HT1080 (cell line): Measurements from ENCODE around the gene TVP23C. TPM values are rescaled to one million over a fixed set of nuclear protein-coding genes. Genes with fewer than 3 reads are reported as not detected.

Experiments used
- DNase-seq: peaks from one replicate; pipeline ENCODE4 v3.0.0-alpha.2; 2015; ENCODE audit warnings: low read depth
- total RNA-seq: library from RNA; depleted of rRNA; stranded (reverse); fragments of >200 nt; shearing (Covaris generic); gene quantifications from 2 replicates; pipeline ENCODE4 v1.2.3, GENCODE V29; 2014

Gene TVP23C
- total RNA-seq, 1 experiment from 2014 or later: 5.9 TPM

DNA sequence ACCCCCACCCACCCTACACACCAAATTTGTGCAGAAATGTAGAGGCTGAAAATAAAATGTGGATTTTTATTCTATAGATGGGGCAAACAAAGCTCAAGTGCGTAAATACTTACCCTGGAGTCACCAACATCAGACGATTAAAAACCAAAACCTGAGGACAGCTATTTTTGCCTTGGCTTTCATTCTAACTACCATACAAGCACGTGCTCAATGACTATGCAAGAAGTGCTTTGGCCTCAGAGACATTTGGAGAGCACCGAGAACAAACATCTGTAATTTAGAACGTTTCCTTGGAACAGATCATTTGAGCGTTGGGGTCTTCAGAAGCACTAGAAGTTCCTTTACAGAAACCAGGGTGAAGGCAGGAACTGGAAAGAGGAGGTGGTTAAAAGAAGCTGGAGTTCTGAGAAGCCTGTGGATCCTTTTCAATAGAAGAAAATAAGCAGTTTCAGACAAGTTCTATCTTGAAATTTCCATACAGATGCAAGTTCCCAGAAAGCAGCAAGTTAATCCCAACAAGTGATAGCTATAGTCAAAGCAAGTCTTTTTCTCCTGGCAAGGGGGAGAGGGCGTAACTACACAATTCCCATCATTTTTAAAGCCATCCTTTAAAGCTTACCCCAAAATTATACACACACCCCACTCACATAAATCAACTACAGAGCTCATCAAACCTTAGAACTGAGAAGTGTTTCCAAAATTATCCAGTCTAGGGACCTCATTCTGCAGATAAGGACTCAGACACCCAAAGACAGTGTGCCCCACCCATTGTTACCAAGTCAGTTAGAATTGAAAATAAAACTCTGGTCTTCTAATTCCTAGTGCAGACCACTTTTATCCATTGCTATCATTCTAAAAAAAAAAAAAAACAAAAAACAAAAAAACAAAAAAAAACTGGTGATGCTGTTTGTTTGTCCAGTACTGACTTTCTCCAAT, 66.3 kb downstream of the TVP23C start:
- DNase-seq: no peak

DNA sequence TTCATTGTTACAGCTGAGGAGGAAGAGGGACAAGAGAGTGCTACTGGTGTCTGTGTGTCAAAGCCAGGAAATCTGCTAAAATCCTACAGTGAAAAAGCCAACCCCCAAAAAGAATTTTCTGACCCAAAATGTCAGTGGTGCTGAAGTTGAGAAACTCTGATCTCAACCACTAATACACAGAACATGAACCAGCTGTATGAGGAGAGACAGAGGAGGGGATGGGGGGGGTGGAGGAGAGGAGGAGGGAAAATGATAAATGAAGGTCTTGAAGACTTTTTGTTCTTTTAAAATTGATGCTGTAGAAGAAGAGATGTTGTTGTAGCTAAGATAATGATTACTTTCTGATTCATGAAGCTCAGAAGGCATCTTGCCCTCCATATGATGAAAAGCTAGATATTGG, 68.5 kb downstream of the TVP23C start:
- no peak for DNase-seq

DNA sequence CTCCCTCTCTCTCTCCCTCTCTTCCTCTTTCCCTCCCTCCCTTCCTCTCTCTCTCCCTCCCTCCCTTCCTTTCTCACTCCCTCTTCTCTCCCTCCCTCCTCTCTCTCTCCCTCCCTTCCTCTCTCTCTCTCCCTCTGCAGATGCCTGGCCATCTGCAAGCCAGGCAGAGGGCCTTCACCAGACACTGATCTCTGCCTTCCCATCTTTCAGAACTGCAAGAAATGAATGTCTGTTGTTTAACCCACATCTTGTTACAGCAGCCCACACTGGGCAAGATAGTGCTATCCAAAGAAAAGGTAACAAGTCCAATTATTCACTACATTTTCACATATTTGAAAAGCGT, 69.6 kb downstream of the TVP23C start:
- DNase-seq: no peak

DNA sequence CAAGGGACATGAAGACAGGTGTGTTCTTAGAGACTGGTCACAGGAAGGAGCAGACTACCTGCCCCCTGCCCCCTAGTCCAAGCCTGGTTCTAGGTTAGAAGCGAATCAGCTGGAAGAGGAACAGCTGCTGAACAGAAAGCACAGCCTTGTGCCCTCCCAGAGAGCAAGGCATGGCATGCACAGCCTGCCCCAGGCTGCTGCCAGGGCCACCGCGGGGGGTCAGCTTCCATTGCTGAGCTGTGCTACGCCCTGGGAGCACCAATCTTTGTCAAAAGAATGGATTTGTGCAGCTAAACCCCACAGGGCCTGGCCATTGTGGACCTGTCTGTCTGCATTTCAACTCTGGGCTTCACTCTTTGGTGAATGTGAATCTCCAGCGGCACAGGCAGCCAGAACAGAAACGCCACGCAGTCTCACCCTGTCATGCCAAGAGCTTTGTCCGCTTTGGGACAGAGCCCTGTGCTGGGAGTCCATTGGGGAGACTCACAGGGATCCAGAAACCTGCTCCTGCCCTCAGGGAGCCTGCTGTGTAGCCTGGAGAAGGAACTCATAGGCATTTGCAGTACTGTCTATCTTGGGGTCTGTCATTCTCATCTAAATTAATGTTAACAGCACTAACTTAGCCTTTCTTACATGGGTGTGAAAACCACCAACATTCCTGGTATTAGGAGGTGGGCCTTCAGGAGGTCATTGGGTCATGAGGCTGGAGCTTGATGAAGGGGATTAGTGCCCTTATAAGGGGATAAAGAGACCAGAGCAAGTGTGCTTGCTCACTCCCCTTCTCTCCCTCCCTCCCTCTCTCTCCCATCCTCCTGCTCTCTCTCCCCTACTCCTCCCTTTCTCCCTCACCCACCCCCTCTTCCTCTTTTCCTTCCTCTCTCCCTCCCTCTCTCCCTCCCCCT, 70.2 kb downstream of the TVP23C start:
- no peak for DNase-seq

DNA sequence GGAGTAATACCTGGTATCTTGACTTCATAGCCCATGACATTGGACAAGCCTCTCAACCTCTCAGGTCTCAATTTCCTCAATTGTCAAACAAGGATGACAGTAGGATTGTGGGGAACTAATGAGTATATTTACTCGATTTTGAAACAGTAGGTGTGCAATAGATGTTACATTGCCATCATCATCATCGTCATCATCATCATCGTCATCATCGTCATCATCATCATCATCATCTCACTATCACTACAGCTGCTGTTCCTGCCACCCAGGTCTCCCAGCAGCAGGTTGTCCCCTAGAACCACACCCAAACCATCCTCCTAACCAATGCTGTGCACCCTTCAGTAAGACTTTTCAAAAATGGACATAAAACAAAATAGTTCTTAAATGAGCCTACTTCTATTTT, 71.1 kb downstream of the TVP23C start:
- DNase-seq: no peak

DNA sequence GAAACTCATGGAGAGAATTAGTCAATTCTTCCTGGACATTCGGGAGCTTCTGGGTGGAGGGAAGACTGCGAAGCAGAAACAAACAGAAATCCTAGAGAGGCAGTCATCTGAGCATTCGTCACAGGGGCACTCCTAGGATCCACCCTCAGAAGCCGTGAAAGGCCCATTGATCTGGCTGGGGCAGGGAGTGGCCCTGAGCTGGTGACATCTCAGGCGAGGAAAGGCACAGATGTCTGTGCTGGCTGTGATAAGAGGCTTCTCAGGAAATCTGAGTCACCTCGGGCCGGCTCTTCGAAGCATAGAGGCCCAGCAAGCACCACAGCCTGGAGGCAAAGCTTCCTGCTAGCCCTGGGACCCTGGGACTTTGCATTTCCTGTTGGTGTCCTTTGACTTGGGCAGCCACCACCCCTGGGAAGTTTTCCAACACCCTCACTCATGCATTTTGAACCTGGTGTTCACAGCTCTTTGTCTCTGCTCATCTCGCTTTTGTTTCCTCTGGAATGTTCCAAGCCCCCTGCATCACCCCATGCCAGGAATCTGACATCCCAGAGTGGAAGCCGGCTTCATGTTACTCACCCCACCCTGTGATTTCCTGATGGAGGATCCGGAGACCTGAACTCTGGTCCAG, 72.5 kb downstream of the TVP23C start:
- peak; percentile 98 for DNase-seq

DNA sequence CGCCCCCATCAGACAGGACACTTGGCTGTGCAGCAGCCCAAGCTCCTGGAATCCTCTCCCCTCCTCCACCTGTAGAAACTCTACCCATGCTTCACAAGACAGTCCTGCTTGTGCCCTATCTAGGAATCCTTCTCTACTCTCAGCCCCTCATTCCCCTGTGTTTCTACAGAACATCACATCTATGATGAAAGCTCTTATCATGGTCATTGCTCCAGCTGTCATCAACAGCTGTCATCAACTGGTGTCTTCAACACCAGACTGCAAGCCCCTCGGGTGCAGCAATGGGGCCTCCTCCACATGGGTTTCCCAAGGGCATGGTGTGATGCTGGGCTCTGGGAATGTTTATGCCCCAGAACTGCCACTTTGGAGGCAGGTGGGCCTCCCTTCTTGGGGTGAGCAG, 74.7 kb downstream of the TVP23C start:
- DNase-seq: no peak

DNA sequence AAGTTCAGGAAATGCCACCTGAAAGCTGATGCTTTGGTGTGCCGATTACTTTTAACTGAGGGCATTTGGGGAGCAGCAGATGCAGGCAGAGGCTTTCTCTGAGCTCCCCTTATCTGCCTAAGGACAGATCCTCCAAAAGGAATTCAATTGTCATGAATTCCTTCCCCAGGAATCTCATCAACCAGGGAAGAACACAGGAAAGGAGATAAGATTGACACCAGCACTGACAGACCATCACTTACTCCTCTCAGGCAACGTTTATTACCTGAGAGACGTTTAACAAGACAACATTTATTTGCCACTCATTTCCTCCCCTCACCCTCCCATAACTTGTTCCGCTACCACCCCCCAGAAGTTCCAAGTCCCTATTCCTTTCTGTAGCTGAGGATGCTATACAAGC, 78.2 kb downstream of the TVP23C start:
- DNase-seq: no peak

DNA sequence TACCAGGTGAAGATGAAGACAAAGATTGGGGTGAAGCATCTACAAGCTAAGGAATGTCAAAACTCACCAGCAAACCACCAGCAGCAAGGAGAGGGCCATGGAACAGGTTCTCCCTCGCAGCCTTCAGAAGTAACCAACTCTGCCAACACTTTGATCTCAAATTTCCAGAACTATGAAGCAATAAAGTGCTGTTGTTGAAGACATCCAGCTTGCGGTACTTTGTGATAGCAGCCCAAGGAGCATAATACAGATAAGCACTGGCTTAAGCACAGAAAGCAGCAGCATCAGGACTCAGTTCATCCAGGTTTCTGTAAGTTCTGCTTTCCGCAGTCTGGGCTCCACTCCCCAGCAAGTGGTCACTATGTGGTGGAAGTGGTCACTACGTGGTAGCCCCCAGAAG, 79.9 kb downstream of the TVP23C start:
- DNase-seq: no peak

DNA sequence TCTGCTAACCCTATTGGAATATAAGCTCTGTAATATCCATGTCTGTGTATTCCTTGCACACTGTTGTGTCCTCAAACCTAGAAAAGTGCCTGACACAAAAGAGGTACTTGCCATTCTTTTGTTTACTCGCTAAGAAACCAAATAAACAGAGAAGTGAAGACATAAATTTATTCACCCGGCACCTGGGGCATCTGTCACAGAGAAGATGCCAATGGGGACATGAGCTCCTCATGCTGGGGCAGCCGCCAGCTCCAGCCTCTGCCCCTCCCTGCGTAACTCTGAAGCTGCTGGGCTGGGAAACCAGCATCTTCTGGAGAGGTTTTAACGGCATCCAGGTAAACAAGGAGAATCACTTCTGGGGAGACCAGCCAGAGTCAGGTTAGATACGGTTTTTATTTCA, 80.8 kb downstream of the TVP23C start:
- DNase-seq: no peak

DNA sequence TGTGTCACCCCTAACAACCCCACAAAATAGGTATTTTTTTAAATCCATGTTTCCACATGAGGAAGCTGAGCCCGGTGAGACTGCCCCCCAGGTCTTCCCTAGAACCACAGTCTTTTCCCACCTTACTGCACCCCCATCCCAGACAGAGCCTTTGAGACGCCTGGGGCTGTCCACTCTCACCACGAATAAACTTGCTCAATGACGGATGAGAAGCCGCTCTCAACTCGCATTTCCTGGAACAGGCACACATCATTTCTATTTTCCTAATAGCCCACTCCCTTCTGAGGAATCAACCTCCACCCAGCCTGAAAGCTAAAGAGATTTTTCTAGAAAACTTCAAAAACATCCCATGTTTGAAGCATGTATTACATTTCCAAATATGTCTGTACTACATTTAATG, 81.8 kb downstream of the TVP23C start:
- DNase-seq: no peak

DNA sequence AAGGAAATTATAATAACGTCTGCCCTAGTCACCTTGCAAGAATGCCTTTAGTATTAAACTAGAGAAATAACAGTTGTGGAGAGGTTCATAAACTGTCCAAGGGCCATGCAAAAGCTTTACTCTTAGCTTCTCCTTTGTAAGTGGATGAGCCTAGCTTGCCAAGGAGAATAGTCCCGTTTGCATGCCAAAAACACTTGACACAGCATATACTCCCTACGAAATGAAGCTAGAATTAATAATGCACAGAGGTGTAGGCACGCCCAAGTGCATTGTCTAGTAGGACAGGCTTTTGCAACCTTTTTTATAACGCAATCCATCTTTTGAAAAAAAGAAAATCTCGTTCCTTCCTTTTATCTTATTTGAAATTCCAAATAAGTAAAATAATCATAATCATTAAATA, 83.1 kb downstream of the TVP23C start:
- DNase-seq: no peak

DNA sequence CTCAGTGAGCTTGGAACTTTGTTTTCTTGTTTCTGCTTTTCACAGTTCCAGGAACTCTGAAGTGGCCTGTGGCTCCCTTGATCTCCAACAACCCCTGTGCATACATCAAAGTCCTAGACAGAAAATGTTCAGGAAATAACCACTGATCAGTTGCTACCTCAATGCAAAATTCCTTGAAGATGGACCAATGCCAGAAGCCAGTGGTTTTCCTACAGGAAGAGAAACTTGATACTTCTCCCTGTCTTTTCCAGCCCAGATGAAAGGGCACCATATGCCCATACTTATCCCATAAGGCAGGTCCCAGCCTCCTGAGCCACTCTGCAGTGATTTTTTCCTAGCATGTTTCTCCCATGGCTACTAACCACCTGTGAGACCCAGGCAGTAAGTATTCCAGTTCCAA, 83.6 kb downstream of the TVP23C start:
- peak; percentile 86 for DNase-seq

DNA sequence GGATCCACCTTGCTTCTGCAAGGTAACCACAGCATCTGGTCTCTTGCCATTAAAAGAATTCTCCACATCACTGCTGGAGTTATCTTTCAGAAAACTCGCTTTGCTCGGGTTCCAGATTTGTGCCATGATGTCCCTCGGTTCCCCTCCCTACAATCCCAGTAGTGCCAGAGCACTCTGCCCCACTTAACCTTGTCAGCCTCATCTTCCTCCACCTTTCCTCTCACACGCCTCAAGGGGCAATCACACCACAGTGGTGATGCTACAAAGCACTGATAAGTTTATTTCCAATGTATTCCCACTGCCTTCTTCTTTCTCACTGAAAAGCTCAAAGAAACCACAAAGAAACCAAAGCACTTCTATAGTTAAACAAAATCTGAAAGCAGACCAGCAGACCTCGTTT, 84.4 kb downstream of the TVP23C start:
- no peak for DNase-seq

DNA sequence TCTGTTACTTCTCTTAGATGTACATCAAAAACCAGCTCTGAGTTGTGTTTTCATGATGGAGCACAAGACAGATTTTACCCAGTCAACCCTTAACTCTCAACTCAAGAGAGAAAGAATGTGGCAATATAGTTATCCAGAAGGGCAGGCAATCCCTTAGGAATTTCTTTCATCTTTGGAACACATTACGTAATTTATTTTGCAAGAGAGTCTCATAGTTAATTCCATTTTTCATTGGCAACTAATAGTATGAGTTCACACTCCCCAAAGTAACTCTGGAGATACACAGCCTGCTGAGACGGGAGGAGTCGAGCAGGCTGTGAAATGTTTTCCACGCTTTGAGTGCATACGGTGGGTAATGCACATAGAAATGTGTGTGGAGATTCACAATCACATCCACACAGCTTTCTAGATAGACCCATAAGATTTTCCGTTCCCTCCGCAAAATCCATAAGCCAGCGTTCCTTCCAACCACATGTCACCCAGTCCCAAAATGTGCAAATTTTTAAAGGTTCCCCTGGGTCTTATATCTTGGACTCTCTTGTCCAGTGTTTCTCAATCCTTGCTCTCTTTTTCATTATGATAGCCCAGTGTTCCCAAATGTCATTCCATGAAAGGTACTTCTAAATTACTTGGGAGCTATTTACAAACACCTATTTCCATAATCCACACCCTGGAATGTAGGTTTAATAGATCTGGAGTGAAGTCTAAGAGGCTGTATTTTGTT, 87.5 kb downstream of the TVP23C start:
- no peak for DNase-seq

DNA sequence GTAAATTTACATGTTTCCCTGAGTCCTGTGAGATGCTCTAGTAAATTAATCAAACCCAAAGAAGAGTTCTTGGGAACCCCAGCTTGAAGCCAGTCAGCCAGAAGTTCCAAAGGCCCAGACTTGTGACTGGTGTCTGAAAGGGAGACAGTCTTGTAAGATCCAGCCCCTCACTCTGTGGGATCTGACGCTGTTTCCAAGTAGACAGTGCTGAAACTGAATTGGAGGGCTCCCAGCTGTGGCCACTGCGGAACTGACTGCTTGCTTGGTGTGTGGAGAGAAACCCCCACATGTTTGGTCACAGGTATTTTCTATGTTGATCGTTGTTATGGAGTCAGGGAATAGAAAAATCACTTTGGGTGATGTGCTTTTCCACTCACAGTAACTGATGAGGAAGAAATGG, 90.4 kb downstream of the TVP23C start:
- DNase-seq: no peak

DNA sequence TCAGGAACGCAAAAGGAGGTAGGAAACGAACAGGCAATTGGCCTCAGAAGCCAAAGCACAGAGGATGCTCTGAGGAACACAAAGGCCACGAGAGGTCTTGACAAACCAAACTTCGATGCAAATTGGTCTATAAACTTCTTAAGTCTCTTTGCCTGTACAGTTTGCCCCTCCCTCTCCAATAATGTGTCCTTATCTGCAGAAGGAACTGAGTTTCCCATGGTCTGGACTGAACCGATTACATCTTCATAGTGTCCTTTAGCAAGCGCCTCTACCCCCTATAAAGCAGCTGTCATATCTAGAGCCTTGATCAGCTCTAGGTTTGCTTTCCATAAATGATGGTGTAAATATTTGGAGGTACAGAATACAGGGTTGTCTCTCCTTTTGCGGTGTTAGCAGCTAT, 92.7 kb downstream of the TVP23C start:
- no peak for DNase-seq

DNA sequence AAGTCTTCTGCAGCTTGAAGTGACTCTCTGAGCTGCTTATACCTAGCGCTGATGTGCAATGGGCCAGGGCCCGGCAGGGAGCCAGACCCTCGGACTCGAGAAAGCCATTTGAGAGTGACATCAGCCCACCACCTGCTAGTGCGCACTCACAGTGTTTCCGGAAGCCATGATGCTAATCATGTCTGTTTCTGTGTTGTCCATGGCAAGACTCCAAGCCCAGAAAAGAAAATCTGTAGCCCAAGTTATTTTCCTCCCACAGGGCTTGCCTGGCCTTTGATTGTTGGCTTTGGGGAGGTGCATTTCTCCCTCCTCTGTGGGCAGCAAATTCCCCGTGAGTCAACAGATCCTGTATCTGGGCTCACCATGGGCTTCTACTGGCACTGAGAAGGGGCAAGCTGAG, 94.0 kb downstream of the TVP23C start:
- DNase-seq: peak; percentile 65

DNA sequence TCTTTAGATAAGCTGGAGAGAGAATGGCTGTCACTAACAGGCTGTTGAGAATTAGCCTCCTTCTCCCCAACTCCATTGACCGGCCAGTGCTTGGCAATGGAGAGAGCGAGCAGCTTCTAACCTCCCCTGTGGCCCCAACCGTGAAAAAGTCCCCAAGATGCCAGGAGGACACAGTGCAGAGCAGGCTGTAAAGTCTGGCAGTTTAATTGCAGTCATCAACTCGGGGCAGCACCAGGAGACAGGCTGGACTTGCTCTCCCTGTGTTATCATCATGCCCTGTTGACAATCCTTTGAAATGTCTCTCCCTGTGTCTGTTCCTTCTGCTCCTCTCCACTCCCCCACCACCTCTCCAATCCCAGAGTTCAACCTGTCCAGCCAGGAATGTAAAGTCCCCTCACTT, 95.2 kb downstream of the TVP23C start:
- DNase-seq: no peak

DNA sequence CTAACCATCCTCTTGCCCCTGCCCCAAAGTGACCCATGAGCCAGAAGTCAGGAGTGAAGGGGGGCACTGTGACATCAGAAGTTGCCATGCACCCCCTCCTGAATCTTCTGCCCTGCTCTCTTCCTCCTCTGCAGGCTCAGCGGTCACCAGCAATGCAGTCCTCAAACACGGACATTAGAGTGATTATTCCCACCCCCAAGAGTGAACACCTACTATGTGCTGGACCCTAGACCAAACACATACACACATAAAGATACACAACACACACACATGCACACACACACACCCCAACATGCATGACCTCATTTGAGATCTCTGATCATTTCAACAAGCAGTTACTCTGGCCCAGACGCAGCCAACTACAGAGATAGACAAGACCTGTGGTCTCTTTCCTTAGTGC, 95.7 kb downstream of the TVP23C start, which contains the start of gene CDRT4:
TSS of gene CDRT4 (minus strand) at position 30 of the 400 bp plus-strand sequence. CDS start 27,383 bp downstream, outside the sequence.
- DNase-seq: no peak

DNA sequence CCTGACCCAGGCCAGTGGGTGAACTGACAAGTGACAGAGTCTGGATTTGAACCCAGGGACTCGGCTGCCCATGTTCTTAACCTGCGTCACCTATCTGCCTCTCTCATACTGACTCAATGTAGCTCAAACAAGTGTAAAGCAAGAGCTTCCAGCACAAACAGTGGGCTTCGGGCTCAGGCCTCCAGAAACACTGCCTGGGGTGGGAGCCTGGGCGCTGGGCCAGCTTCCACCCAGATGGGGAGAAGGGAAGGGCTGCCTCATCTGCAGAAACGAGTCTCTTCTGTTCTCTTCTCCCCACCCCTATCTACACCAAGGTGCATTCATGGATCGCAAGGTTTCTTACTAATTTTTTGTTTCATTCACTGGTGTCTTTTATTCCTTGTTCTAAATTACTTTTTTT, 97.2 kb downstream of the TVP23C start:
- no peak for DNase-seq
